H1 (cell line): Measurements from ENCODE around the gene ASGR1. TPM values are rescaled to one million over a fixed set of nuclear protein-coding genes. Genes with fewer than 3 reads are reported as not detected.

Experiments used
- CTCF ChIA-PET: fragments of 300-600 bp; sonication (Branson Sonifier 250); formaldehyde crosslinking; loops from one replicate; lab custom pipeline; 2021; ENCODE audit not compliant: partially characterized antibody; lab: Charles Lee
- POLR2A ChIA-PET: fragments of 300-600 bp; sonication (Branson Sonifier 250); formaldehyde crosslinking; loops from one replicate; lab custom pipeline; 2021; ENCODE audit warnings: inconsistent platforms; ENCODE audit not compliant: partially characterized antibody; lab: Charles Lee
- DNase-seq, 2 experiments: peaks; one replicate each; pipeline versions ENCODE4 v3.0.0 to v3.0.0-alpha.2; 2010 to 2022; ENCODE audit warnings: low spot score in 2 of 2, low read depth in 1 of 2, mixed read lengths in 1 of 2
- FAIRE-seq: peaks from 2 replicates; lab custom pipeline; 2011; peaks lifted over from hg19 to GRCh38; lab: Jason Lieb, UNC
- H2AFZ ChIP-seq: 2 replicates; pipeline ENCODE4 v1.8.1; 2012; ENCODE audit warnings: low read length, inconsistent platforms
- H2AK5ac ChIP-seq: 2 replicates; pipeline ENCODE4 v1.6.1; 2013; ENCODE audit warnings: low read depth, low read length
- H2BK120ac ChIP-seq: replicated peaks from 2 replicates; pipeline ENCODE3; 2013; ENCODE audit warnings: low read depth, low read length, inconsistent platforms
- H2BK12ac ChIP-seq: 2 replicates; pipeline ENCODE4 v1.6.1; 2013; ENCODE audit warnings: low read depth, low read length
- H2BK15ac ChIP-seq: 2 replicates; pipeline ENCODE4 v1.6.1; 2013; ENCODE audit warnings: low read length
- H2BK20ac ChIP-seq: 2 replicates; pipeline ENCODE4 v1.6.1; 2013; ENCODE audit warnings: low read length
- H2BK5ac ChIP-seq: 2 replicates; pipeline ENCODE4 v1.6.1; 2013; ENCODE audit warnings: low read depth, low read length
- H3K14ac ChIP-seq: 2 replicates; pipeline ENCODE4 v1.6.1; 2013; ENCODE audit warnings: inconsistent platforms; ENCODE audit not compliant: insufficient read length
- H3K18ac ChIP-seq: 2 replicates; pipeline ENCODE4 v1.6.1; 2013; ENCODE audit warnings: low read length; ENCODE audit errors: extremely low read depth
- H3K23ac ChIP-seq: 2 replicates; pipeline ENCODE4 v1.6.1; 2013; ENCODE audit warnings: inconsistent platforms; ENCODE audit not compliant: insufficient read length
- H3K23me2 ChIP-seq: 2 replicates; pipeline ENCODE4 v1.6.1; 2013; ENCODE audit warnings: low read depth, low read length
- H3K27ac ChIP-seq: 2 replicates; pipeline ENCODE4 v1.6.1; 2011; ENCODE audit warnings: low read depth, low read length, inconsistent platforms
- H3K27me3 ChIP-seq, 4 experiments: replicated peaks in 1 of 4; 1 replicate in 1 of 4; 2 replicates in 3 of 4; pipeline versions ENCODE4 v1.6.1 to v1.8.1; 2011 to 2013; ENCODE audit warnings: low read length in 3 of 4, mild to moderate bottlenecking in 3 of 4, inconsistent platforms in 2 of 4, mixed read lengths in 2 of 4, moderate library complexity in 1 of 4; ENCODE audit not compliant: control insufficient read depth in 3 of 4, insufficient read depth in 3 of 4; ENCODE audit errors: extremely low read depth in 1 of 4
- H3K36me3 ChIP-seq, 4 experiments: 2 replicates each; pipeline versions ENCODE4 v1.6.1 to v1.8.1; 2011 to 2013; ENCODE audit warnings: mild to moderate bottlenecking in 4 of 4, low read length in 3 of 4, moderate library complexity in 2 of 4, control low read depth in 1 of 4, inconsistent platforms in 1 of 4; ENCODE audit not compliant: insufficient read depth in 4 of 4, control insufficient read depth in 2 of 4
- H3K4ac ChIP-seq: replicated peaks from 2 replicates; pipeline ENCODE3; 2013; ENCODE audit warnings: low read length, low read depth, mixed read lengths, inconsistent platforms; ENCODE audit not compliant: insufficient read length
- H3K4me1 ChIP-seq, 4 experiments: replicated peaks in 1 of 4; 1 replicate in 1 of 4; 2 replicates in 3 of 4; pipeline versions ENCODE4 v1.6.1 to v1.8.1; 2011 to 2013; ENCODE audit warnings: low read length in 3 of 4, inconsistent platforms in 2 of 4, mixed read lengths in 1 of 4; ENCODE audit not compliant: insufficient read depth in 4 of 4, control insufficient read depth in 3 of 4
- H3K4me2 ChIP-seq, 2 experiments: 2 replicates each; pipeline versions ENCODE4 v1.6.1 to v1.8.1; 2011 to 2013; ENCODE audit warnings: low read depth in 2 of 2, low read length in 2 of 2, control low read depth in 1 of 2, inconsistent platforms in 1 of 2, mild to moderate bottlenecking in 1 of 2; ENCODE audit not compliant: insufficient read depth in 1 of 2
- H3K4me3 ChIP-seq, 4 experiments: fragments of 200-600, 300-600 bp in 1 of 4; sonication (generic), shearing (Covaris generic), sonication (Bioruptor Twin) in 1 of 4; 2 replicates each; pipeline versions ENCODE4 v1.5.1 to v1.8.1; 2011 to 2016; ENCODE audit warnings: low read length in 4 of 4, low read depth in 3 of 4, control low read depth in 2 of 4, inconsistent platforms in 2 of 4, mild to moderate bottlenecking in 2 of 4, mixed read lengths in 1 of 4, moderate library complexity in 1 of 4; ENCODE audit not compliant: insufficient read depth in 2 of 4; ENCODE audit errors: extremely low read depth in 1 of 4
- H3K56ac ChIP-seq: replicated peaks from 2 replicates; pipeline ENCODE3; 2013; ENCODE audit warnings: low read depth, mild to moderate bottlenecking, mixed read lengths, low read length, inconsistent platforms; ENCODE audit not compliant: insufficient read length
- H3K79me1 ChIP-seq: 2 replicates; pipeline ENCODE4 v1.6.1; 2013; ENCODE audit warnings: low read depth, low read length, control low read depth
- H3K79me2 ChIP-seq, 2 experiments: 2 replicates each; pipeline versions ENCODE4 v1.6.1 to v1.8.1; 2012 to 2013; ENCODE audit warnings: low read length in 2 of 2, mild to moderate bottlenecking in 2 of 2, inconsistent platforms in 1 of 2; ENCODE audit not compliant: insufficient read depth in 2 of 2, control insufficient read depth in 1 of 2
- H3K9ac ChIP-seq, 4 experiments: replicated peaks in 1 of 4; 1 replicate in 1 of 4; 2 replicates in 3 of 4; pipeline versions ENCODE4 v1.6.1 to v1.8.1; 2011 to 2013; ENCODE audit warnings: low read depth in 3 of 4, low read length in 3 of 4, control low read depth in 2 of 4, mild to moderate bottlenecking in 2 of 4, moderate library complexity in 2 of 4, inconsistent platforms in 1 of 4; ENCODE audit errors: extremely low read depth in 1 of 4
- H3K9me3 ChIP-seq, 2 experiments: 2 replicates each; pipeline versions ENCODE4 v1.6.1 to v1.8.1; 2012 to 2013; ENCODE audit warnings: mild to moderate bottlenecking in 2 of 2, moderate library complexity in 2 of 2, control low read depth in 1 of 2, inconsistent platforms in 1 of 2, low read depth in 1 of 2, low read length in 1 of 2, mixed read lengths in 1 of 2; ENCODE audit not compliant: insufficient read depth in 2 of 2
- H4K20me1 ChIP-seq, 2 experiments: replicated peaks in 1 of 2; 2 replicates each; pipeline versions ENCODE3 to v1.8.1; 2011 to 2013; ENCODE audit warnings: inconsistent platforms in 2 of 2, low read length in 2 of 2, mild to moderate bottlenecking in 1 of 2; ENCODE audit not compliant: insufficient read depth in 2 of 2, control insufficient read depth in 1 of 2
- H4K5ac ChIP-seq: 2 replicates; pipeline ENCODE4 v1.6.1; 2013; ENCODE audit warnings: low read length, low read depth, mixed read lengths, inconsistent platforms; ENCODE audit not compliant: insufficient read length
- H4K8ac ChIP-seq: 2 replicates; pipeline ENCODE4 v1.8.0; 2013; ENCODE audit warnings: mild to moderate bottlenecking, moderate library complexity, low read length, inconsistent platforms; ENCODE audit not compliant: insufficient read depth; ENCODE audit errors: extremely low read depth
- H4K91ac ChIP-seq: replicated peaks from 2 replicates; pipeline ENCODE3; 2013; ENCODE audit warnings: low read length, mixed read lengths, inconsistent platforms; ENCODE audit not compliant: insufficient read length
- E2F6 ChIP-seq: IDR thresholded peaks from 2 replicates; pipeline ENCODE4 v1.6.1; 2012; ENCODE audit warnings: inconsistent platforms
- EGR1 ChIP-seq: IDR thresholded peaks from 2 replicates; pipeline ENCODE4 v1.6.1; 2011; ENCODE audit warnings: low read depth, low read length, borderline replicate concordance
- MAX ChIP-seq: IDR thresholded peaks from 2 replicates; pipeline ENCODE4 v1.6.1; 2012; ENCODE audit warnings: inconsistent platforms
- WGBS, 2 experiments: shearing (Covaris generic) in 1 of 2; methylation state at CpG; one replicate each; pipeline versions ENCODE4 v1.1.6 to v1.1.7; 2013 to 2015; ENCODE audit warnings: low lambda C conversion rate in 2 of 2, mixed read lengths in 2 of 2, inconsistent platforms in 1 of 2, low coverage in 1 of 2, missing lambda C conversion rate in 1 of 2; ENCODE audit not compliant: insufficient replicate concordance in 2 of 2, insufficient coverage in 1 of 2, insufficient read length in 1 of 2; ENCODE audit errors: extremely low coverage in 1 of 2, missing lambda C conversion rate in 1 of 2; 5-methylcytosine and 5-hydroxymethylcytosine counted together
- polyA plus RNA-seq, 7 experiments: library from polyadenylated mRNA; depleted of rRNA in 3 of 7; stranded (reverse) in 5 of 7; unstranded in 2 of 7; fragments of >200 nt in 5 of 7; fragments of 200-250 nt in 2 of 7; gene quantifications; 1 replicate in 5 of 7; 2 replicates in 1 of 7; 4 replicates in 1 of 7; pipeline versions ENCODE4 v1.2.1 to v1.2.3, GENCODE V29; 2011 to 2013; ENCODE audit warnings: missing spikeins in 2 of 7, mixed read lengths in 2 of 7
- total RNA-seq: library from RNA; stranded (reverse); fragmentation: NEBNext Ultra II Directional; extraction: Animal tissue kit (Norgen Biotek cat#: 25700); gene quantifications from 2 replicates; pipeline ENCODE4 v1.2.1, GENCODE V29; 2021

The ASGR1 gene
- total and polyA plus RNA-seq, 2 of the 8 experiments (the other 6 are each of a cell fraction or from before 2014, with no cell fraction given): 10.8 to 14.5 TPM

GRCh38 chr17:7156342-7156940, 22.7 kb downstream of the ASGR1 start:
- H4K91ac ChIP-seq: peak overlapping the region; percentile 65
- no peaks in the 10 kb centered on the region for H4K20me1 ChIP-seq
- H2BK12ac ChIP-seq: no peak overlapping the region
- H4K5ac ChIP-seq: no peak overlapping the region
- no peaks in the 10 kb centered on the region for H3K36me3 ChIP-seq
- no peaks in the 10 kb centered on the region; a peak in 1 of 7 replicates for H3K27me3 ChIP-seq
- ChIA-PET POLR2A (interaction anchor here (0.7 to 1.6 kb wide), 3 partner anchors 18 to 110 kb away, joined by 3 read pairs; no protein-coding TSS in a partner anchor), CTCF (interaction anchor here (0.7 kb wide), 3 partner anchors 8 to 111 kb away, joined by 3 to 5 read pairs (median 4); no protein-coding TSS in a partner anchor)
- no peak overlapping the region for H3K4me3 ChIP-seq
- H4K8ac ChIP-seq: no peak overlapping the region
- H3K27ac ChIP-seq: no peak overlapping the region
- H2BK5ac ChIP-seq: no peak overlapping the region
- no peak overlapping the region for H2BK20ac ChIP-seq
- no peak overlapping the region for H3K18ac ChIP-seq
- no peak overlapping the region for H3K4ac ChIP-seq
- no peak overlapping the region for H2BK15ac ChIP-seq
- no peak overlapping the region for H2AFZ ChIP-seq
- TF ChIP-seq MAX: peak; percentile 82
- no peak for TF ChIP-seq EGR1
- TF ChIP-seq E2F6: peak; percentile 84
- 77% methylated on average over 8 of the region's 10 CpGs; no CpG with 5 or more reads in 1 of the 2 experiments for WGBS, 2 experiments
- no peaks in the 10 kb centered on the region for H3K79me2 ChIP-seq
- no peaks in the 10 kb centered on the region for H3K9me3 ChIP-seq
- H3K9ac ChIP-seq: no peak overlapping the region
- H3K56ac ChIP-seq: no peak overlapping the region
- no peak overlapping the region for H2BK120ac ChIP-seq
- H2AK5ac ChIP-seq: no peak overlapping the region
- no peaks in the 10 kb centered on the region for H3K23me2 ChIP-seq
- no peak for DNase-seq
- FAIRE-seq: no peak
- no peak overlapping the region for H3K4me2 ChIP-seq
- H3K79me1 ChIP-seq: no peaks in the 10 kb centered on the region
- H3K14ac ChIP-seq: no peak overlapping the region
- no peaks in the 10 kb centered on the region for H3K4me1 ChIP-seq
- H3K23ac ChIP-seq: no peak overlapping the region
